Memory B cell (primary cell): ENCODE results near the gene FAR2.
"Not testable (repeated sequence)": the region's sequence is repeated elsewhere in the genome, so short reads cannot be mapped to it uniquely, and the experiment has no call there.

Source experiments
- ATAC-seq: fragments of 150-1000 bp; cut with Tn5 transposase; 2 replicates; pipeline ENCODE4 v1.10.0; 2021; ENCODE audit warnings: low read depth, mild to moderate bottlenecking, moderate library complexity
- DNase-seq, 2 donors: peaks; one replicate each; pipeline ENCODE4 v3.0.0; 2022; ENCODE audit warnings: low spot score in 2 of 2
- H3K27ac Mint-ChIP-seq: one replicate; pipeline ENCODE4 v1.8.0; 2022; ENCODE audit warnings: mild to moderate bottlenecking, moderate library complexity, mixed read lengths
- H3K27me3 Mint-ChIP-seq: one replicate; pipeline ENCODE4 v1.8.0; 2022; ENCODE audit warnings: mixed read lengths
- H3K36me3 Mint-ChIP-seq: one replicate; pipeline ENCODE4 v1.8.0; 2022; ENCODE audit warnings: mild to moderate bottlenecking, mixed read lengths
- H3K4me1 Mint-ChIP-seq: one replicate; pipeline ENCODE4 v1.8.0; 2022; ENCODE audit warnings: mixed read lengths
- H3K4me3 Mint-ChIP-seq: one replicate; pipeline ENCODE4 v1.8.0; 2022; ENCODE audit warnings: mild to moderate bottlenecking, moderate library complexity, mixed read lengths
- H3K9me3 Mint-ChIP-seq: one replicate; pipeline ENCODE4 v1.8.0; 2022; ENCODE audit warnings: mixed read lengths

The FAR2 gene

DNA sequence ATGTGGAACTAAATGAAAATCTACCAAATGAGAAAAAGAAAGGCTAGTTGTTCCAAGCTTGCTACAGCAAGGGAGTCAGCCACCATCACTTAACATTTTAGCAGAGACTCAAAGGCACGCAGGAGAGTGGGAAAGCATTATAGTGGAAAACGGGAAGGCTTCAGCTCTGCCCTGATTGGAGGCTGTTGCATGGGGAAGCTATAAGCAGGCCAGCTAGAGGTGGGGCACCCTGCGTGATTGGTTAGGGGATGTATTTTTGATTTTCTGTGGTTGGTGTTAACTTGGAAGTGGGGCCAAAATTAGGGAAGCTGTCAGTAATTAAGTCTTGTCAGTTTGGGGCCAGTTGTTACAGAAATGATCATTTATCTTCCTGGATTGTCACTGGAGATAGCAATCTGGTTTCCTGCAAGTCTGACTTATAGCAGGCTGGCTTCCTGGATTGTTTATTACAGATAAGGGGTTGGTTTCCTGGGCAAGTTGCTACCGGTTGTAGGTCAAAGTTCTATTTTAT is 93.9 kb downstream of the FAR2 start:
- DNase-seq (no peak), ATAC-seq (no peak)
- H3K4me3 Mint-ChIP-seq: no peak overlapping the region
- no peaks in the 10 kb centered on the region for H3K9me3 Mint-ChIP-seq
- no peaks in the 10 kb centered on the region for H3K36me3 Mint-ChIP-seq
- peaks cover 4% of the 10 kb centered on the region for H3K27me3 Mint-ChIP-seq
- no peak overlapping the region for H3K27ac Mint-ChIP-seq
- H3K4me1 Mint-ChIP-seq: no peaks in the 10 kb centered on the region

DNA sequence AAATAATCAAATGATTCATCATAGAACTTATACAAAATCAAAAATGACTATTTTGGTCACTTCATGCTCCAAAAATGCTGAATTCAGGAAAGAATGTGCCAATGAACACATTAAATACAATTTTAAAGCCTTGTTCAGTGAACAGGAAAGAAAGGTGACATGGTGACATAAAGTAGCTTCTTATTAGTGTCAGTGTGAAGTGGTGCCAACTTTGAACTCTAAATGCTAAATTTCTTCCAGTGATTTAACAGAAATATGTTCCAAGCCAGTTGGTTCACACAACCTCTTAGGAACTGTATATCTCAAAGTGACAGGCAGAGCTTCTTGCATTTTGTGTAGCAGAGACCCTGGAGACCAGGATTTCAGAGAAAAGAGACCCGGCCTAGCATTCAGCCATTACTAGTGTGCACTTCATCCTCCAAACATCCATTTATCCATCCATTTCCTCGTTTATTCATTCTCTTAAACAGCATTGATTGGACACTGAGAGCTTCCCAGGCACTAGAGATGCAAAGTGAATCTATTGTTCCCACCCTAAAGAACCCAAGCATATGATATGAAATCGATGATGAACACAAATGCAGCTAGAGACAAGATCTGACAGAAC is 95.2 kb downstream of the FAR2 start:
- Mint-ChIP-seq H3K36me3 (no peaks in the 10 kb centered on the region), H3K4me3 (no peak overlapping the region), H3K9me3 (peaks cover 2% of the 10 kb centered on the region), H3K4me1 (no peaks in the 10 kb centered on the region), H3K27ac (no peak overlapping the region), H3K27me3 (peaks cover 4% of the 10 kb centered on the region)
- no peak for ATAC-seq
- DNase-seq: no peak

- Mint-ChIP-seq H3K27me3 (peaks cover 3% of the 10 kb centered on the region), H3K4me3 (no peak overlapping the region), H3K36me3 (no peaks in the 10 kb centered on the region), H3K9me3 (peaks cover 2% of the 10 kb centered on the region), H3K27ac (no peak overlapping the region), H3K4me1 (no peaks in the 10 kb centered on the region)
- DNase-seq (no peak), ATAC-seq (no peak)
These were observed 96.2 kb downstream of the FAR2 start for GRCh38 chr12:29245246-29245645.

DNA sequence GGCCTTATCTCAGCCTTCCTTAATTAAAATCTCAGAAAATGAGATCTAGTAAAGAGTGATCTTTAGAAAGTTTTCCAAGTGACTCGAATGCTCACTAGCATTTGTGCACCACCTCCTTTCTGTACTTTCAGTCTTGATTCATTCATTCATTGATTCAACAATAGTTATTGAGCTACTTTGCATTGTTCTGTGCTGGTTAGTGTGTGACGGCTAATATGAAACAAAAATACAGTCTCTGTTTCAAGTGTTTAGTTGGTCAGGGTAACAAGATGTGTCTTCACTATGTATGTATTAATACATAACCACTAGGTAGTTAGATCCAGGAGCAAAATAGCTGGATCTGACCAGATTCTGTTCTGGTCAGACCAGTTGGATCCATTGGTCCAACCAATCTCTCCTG is 100.9 kb downstream of the FAR2 start:
- Mint-ChIP-seq H3K36me3 (no peaks in the 10 kb centered on the region), H3K4me3 (no peak overlapping the region), H3K4me1 (no peaks in the 10 kb centered on the region), H3K9me3 (peaks cover 2% of the 10 kb centered on the region), H3K27ac (no peak overlapping the region), H3K27me3 (no peaks in the 10 kb centered on the region)
- DNase-seq: no peak
- ATAC-seq: no peak

- H3K9me3 Mint-ChIP-seq: no peaks in the 10 kb centered on the region
- no peak overlapping the region for H3K4me3 Mint-ChIP-seq
- H3K4me1 Mint-ChIP-seq: no peaks in the 10 kb centered on the region
- H3K27ac Mint-ChIP-seq: no peak overlapping the region
- H3K27me3 Mint-ChIP-seq: no peaks in the 10 kb centered on the region
- DNase-seq (no peak), ATAC-seq (no peak)
- H3K36me3 Mint-ChIP-seq: no peaks in the 10 kb centered on the region
These were observed 105.0 kb downstream of the FAR2 start for GRCh38 chr12:29253906-29254625.

DNA sequence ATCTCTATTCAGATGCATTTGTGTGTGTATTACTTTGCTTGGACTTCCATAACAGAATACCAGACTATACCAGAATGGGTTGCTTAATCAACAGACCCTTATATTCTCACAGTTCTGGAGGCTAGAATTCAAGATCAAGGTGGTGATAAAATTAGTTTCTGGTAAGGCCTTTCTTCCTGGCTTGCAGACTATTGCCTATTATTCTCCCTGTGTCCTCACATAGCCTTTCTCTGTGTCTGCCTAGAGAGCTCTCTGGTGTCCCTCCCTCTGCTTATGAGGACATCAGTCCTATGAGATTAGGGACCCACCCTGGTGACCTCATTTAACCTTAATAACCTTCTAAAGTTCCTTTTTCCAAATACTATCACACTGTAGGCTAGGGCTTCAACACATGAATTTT is 106.0 kb downstream of the FAR2 start:
- no peak overlapping the region for H3K4me3 Mint-ChIP-seq
- H3K36me3 Mint-ChIP-seq: no peaks in the 10 kb centered on the region
- H3K27me3 Mint-ChIP-seq: no peaks in the 10 kb centered on the region
- DNase-seq (no peak), ATAC-seq (no peak)
- no peaks in the 10 kb centered on the region for H3K4me1 Mint-ChIP-seq
- no peak overlapping the region for H3K27ac Mint-ChIP-seq
- H3K9me3 Mint-ChIP-seq: no peaks in the 10 kb centered on the region

- H3K36me3 Mint-ChIP-seq: peaks cover 2% of the 10 kb centered on the region
- H3K4me3 Mint-ChIP-seq: no peak overlapping the region
- H3K9me3 Mint-ChIP-seq: peaks cover 6% of the 10 kb centered on the region
- H3K27me3 Mint-ChIP-seq: no peaks in the 10 kb centered on the region
- no peak overlapping the region for H3K27ac Mint-ChIP-seq
- ATAC-seq: no peak
- no peaks in the 10 kb centered on the region for H3K4me1 Mint-ChIP-seq
- no peak for DNase-seq
These were observed 107.5 kb downstream of the FAR2 start for GRCh38 chr12:29256598-29256997.

DNA sequence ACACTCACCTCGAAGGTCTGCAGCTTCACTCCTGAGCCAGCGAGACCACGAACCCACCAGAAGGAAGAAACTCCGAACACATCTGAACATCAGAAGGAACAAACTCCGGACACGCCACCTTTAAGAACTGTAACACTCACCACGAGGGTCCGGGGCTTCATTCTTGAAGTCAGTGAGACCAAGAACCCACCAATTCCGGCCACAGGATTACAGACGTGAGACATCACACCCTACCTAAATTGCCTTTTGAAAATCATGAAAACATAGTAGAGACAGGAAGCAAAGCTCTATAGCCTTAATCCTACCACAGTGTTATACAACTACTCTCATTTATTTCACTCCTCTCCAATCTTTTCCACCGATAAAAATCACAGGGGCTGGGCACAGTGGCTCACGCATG is 108.6 kb downstream of the FAR2 start:
- not testable (repeated sequence) for H3K27me3 Mint-ChIP-seq, ATAC-seq, H3K4me1 Mint-ChIP-seq, H3K4me3 Mint-ChIP-seq, H3K9me3 Mint-ChIP-seq, H3K27ac Mint-ChIP-seq, DNase-seq, H3K36me3 Mint-ChIP-seq

DNA sequence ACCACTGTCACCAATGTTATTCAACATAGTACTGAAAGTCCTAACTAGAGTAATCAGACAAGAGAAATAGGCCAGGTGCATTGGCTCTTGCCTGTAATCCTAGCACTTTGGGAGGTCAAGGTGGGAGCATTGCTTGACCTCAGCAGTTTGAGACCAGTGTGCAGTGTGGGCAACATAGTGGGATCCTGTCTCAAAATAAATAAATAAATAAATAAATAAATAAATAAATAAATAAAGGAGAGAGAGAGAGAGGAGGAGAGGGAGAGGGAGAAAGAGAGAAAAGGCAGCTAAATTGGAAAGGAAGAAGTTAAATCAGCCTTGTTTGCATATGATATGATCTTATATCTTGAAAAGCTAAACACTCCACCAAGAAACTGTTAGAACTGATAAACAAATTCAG is 115.3 kb downstream of the FAR2 start:
- no peaks in the 10 kb centered on the region for H3K4me1 Mint-ChIP-seq

GRCh38 chr12:29269706-29270408 is 120.8 kb downstream of the FAR2 start:
- Mint-ChIP-seq H3K27ac (no peak overlapping the region), H3K4me1 (no peaks in the 10 kb centered on the region), H3K36me3 (no peaks in the 10 kb centered on the region), H3K27me3 (no peaks in the 10 kb centered on the region), H3K9me3 (no peaks in the 10 kb centered on the region), H3K4me3 (no peak overlapping the region)
- DNase-seq: no peak
- no peak for ATAC-seq

More for the DNA sequence above, 115.3 kb downstream of the FAR2 start:
- Mint-ChIP-seq H3K27me3 (peaks cover 2% of the 10 kb centered on the region), H3K27ac (no peak overlapping the region), H3K36me3 (peaks cover 2% of the 10 kb centered on the region), H3K4me3 (no peak overlapping the region), H3K9me3 (peaks cover 15% of the 10 kb centered on the region)
- ATAC-seq (no peak), DNase-seq (no peak)

- H3K4me3 Mint-ChIP-seq: no peak overlapping the region
- DNase-seq: no peak
- no peaks in the 10 kb centered on the region for H3K9me3 Mint-ChIP-seq
- no peaks in the 10 kb centered on the region for H3K4me1 Mint-ChIP-seq
- no peaks in the 10 kb centered on the region for H3K36me3 Mint-ChIP-seq
- H3K27ac Mint-ChIP-seq: no peak overlapping the region
- H3K27me3 Mint-ChIP-seq: no peaks in the 10 kb centered on the region
- ATAC-seq: no peak
These were observed 121.4 kb downstream of the FAR2 start for GRCh38 chr12:29270446-29270845.

- Mint-ChIP-seq H3K4me1 (no peaks in the 10 kb centered on the region), H3K27me3 (no peaks in the 10 kb centered on the region), H3K36me3 (no peaks in the 10 kb centered on the region), H3K4me3 (no peak overlapping the region), H3K9me3 (no peaks in the 10 kb centered on the region), H3K27ac (no peak overlapping the region)
- DNase-seq: no peak
- no peak for ATAC-seq
These were observed 124.2 kb downstream of the FAR2 start for GRCh38 chr12:29273178-29273843.

GRCh38 chr12:29275834-29276233 is 126.8 kb downstream of the FAR2 start:
- ATAC-seq (no peak), DNase-seq (no peak)
- Mint-ChIP-seq H3K9me3 (no peaks in the 10 kb centered on the region), H3K27me3 (no peaks in the 10 kb centered on the region), H3K27ac (no peak overlapping the region), H3K4me3 (no peak overlapping the region), H3K4me1 (no peaks in the 10 kb centered on the region), H3K36me3 (peaks cover under 1% of the 10 kb centered on the region)

- H3K27me3 Mint-ChIP-seq: no peaks in the 10 kb centered on the region
- ATAC-seq (no peak), DNase-seq (no peak)
- H3K36me3 Mint-ChIP-seq: peaks cover 6% of the 10 kb centered on the region
- H3K4me1 Mint-ChIP-seq: no peaks in the 10 kb centered on the region
- H3K9me3 Mint-ChIP-seq: no peaks in the 10 kb centered on the region
- H3K4me3 Mint-ChIP-seq: no peak overlapping the region
- no peak overlapping the region for H3K27ac Mint-ChIP-seq
These were observed 128.2 kb downstream of the FAR2 start for GRCh38 chr12:29277231-29277630.
